HUDEP-2 (cell line): ENCODE measurements around the gene SMPD2.
A peak's percentile ranks its signal among the peaks of the same experiment; 100 is the strongest.

ENCODE experiments used
- DNase-seq, 76 experiments: peaks; one replicate each; lab custom pipeline; 2025; ENCODE audit not compliant: unreplicated experiment in 76 of 76; lab: John Stamatoyannopoulos, UW

The SMPD2 gene

DNA sequence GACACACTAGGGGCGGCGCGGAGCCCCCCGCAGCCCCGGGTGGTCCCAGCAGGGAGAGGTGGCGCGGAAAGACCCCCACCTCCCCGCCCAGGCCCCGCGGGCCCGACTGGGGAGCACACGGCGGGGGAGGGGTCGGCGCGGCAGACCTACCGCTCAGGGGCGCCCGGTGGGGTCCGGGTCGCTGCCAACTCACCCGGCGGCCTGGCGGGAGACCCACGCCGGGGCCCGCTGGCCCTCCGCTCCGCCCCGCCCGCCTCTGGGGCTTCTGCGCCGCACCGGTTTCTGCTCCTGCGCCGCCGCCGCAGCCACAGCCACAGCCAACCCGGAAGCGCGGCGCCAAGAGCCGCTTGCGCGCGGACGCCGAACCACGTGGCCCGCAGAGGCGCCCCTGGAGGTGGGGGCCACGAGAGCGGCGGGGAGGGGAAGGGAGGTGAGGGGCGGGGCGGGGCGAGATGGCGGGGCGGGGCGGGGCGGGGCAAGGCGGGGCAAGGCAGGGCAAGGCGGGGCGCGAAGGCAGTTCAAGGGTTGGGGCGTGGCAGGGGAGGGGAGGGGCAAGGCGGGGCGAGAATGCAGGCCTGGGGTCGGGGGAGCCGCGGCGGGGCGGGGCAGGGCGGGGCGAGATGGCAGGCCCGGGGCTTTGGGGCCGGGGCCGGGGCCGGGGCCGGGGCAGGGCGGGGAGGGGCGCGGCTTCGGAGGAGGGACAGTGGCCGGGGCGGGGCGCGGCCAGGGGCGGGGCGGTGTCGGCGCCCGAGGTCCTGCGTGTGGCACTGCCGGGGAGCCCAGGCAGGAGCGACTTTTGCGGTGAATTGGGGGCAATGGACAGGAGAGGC lies 42.6 kb downstream of the SMPD2 start, which contains the start of gene ZBTB24:
ZBTB24 (minus strand) TSS at position 315 of the 830 bp plus-strand sequence. CDS start 1,193 bp downstream, outside the sequence.
- DNase-seq, result peak in 74 of 76 experiments; percentile 36 to 97 (median 88)

DNA sequence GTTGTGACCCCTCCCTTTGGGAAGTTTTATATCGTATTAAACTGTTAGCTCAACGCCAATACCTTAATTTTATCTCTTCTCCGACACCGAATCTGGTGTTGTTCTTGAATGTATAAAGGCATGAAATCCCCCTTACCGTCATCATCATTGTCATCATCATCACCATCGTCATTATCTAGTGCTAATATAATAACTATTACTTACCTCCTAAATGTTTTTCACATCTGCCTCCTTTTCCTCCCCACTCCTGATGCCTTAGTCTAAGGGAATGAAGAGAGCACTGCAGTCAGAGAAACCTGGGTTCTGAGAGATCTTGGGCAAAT lies 43.2 kb downstream of the SMPD2 start:
- DNase-seq, result no peak

DNA sequence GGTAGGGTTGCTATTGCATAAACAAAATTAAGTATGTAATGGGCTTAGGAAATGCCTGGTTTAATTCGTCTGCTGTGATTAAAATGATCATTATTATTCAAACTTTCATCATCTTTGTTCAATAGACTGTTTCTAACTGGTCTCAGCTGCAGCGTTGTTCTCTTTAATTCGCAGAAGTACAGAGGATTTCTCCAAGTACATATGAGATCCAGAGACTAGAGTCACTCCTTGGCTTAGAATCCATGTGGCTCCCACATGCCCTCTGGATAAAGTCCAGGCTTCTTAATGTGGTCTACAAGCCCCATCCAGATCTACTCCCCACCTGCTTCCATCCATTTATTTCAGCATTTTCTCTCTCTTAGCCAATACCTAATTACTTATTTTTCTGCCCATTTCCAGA lies 43.6 kb downstream of the SMPD2 start:
- DNase-seq, result no peak

- DNase-seq, result no peak
Observed at GRCh38 chr6:109485266-109485935, 44.9 kb downstream of the SMPD2 start.

- DNase-seq, result no peak
Observed at GRCh38 chr6:109486068-109486467, 45.5 kb downstream of the SMPD2 start.

DNA sequence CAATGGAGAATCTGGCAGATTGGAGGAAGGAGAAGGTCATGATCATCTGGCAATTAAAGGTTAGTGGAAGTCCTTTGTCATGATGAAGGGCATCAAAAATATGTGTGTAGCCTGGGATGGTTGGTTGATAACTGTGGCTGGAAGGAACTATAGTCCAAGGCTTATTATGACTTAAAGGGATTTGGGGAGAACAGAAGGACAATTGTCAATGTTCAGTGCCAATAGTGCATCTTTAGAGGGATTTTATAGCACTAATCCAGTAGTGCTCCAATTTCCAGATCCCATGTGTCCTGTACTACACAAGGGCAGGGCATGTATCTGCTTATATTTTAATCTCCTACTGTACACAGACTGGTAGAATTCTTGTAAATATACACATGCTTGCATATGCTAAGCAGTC lies 47.5 kb downstream of the SMPD2 start:
- no peak for DNase-seq

GRCh38 chr6:109490713-109491112 lies 50.2 kb downstream of the SMPD2 start:
- no peak for DNase-seq

- DNase-seq, result peak in 3 of 76 experiments; percentile 13 to 27 (median 26)
Observed at GRCh38 chr6:109491207-109491938, 50.8 kb downstream of the SMPD2 start.
